Neuron (in vitro differentiated cells): Measurements from ENCODE around the gene MYH6.
"Not testable (repeated sequence)": the region's sequence is repeated elsewhere in the genome, so short reads cannot be mapped to it uniquely, and the experiment has no call there.

ENCODE experiments used
- H2AFZ ChIP-seq: one replicate; pipeline ENCODE4 v1.6.1; 2013; ENCODE audit warnings: low read depth, mild to moderate bottlenecking, inconsistent platforms, low read length, moderate library complexity
- H3K27me3 ChIP-seq: one replicate; pipeline ENCODE4 v1.6.1; 2013; ENCODE audit warnings: low read length; ENCODE audit not compliant: insufficient read depth
- H3K36me3 ChIP-seq: one replicate; pipeline ENCODE4 v1.6.1; 2013; ENCODE audit warnings: low read length; ENCODE audit not compliant: insufficient read depth
- H3K4me1 ChIP-seq: one replicate; pipeline ENCODE4 v1.6.1; 2013; ENCODE audit warnings: low read length; ENCODE audit not compliant: insufficient read depth
- H3K4me3 ChIP-seq: 2 replicates; pipeline ENCODE4 v1.5.1; 2013; ENCODE audit warnings: mild to moderate bottlenecking, low read length, moderate library complexity
- H3K9me3 ChIP-seq: one replicate; pipeline ENCODE4 v1.6.1; 2013; ENCODE audit warnings: low read length

Gene MYH6

DNA sequence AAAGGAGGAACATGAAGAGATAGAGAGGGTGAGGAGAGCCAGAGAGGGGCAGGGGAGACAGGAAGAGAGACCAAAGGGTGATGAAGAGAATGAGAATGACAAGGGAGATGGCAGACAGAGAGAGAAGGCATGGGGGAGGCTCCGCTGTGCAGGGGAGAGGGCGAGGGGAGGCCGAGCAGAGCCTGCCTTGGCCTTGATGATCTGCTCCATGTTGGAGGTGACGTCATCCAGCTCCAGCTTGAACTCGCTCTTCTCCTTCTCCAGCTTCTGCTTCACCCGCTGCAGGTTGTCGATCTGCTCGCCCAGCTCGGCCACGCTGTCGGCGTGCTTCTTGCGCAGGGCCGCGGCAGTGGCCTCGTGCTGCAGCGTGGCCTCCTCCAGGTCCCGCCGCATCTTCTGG is 18.2 kb downstream of the MYH6 start:
- not testable (repeated sequence) for H3K9me3 ChIP-seq, H3K4me1 ChIP-seq, H3K27me3 ChIP-seq, H3K36me3 ChIP-seq, H3K4me3 ChIP-seq, H2AFZ ChIP-seq

- no peak overlapping the region for H3K4me3 ChIP-seq
- H3K9me3 ChIP-seq: no peaks in the 10 kb centered on the region
- H3K4me1 ChIP-seq: no peaks in the 10 kb centered on the region
- H2AFZ ChIP-seq: no peak overlapping the region
- H3K36me3 ChIP-seq: no peaks in the 10 kb centered on the region
- peaks cover 9% of the 10 kb centered on the region for H3K27me3 ChIP-seq
Measured at GRCh38 chr14:23389396-23389795, 18.7 kb downstream of the MYH6 start.

GRCh38 chr14:23388996-23389395 is 19.1 kb downstream of the MYH6 start:
- H3K9me3 ChIP-seq: no peaks in the 10 kb centered on the region
- H3K36me3 ChIP-seq: no peaks in the 10 kb centered on the region
- H2AFZ ChIP-seq: no peak overlapping the region
- H3K4me3 ChIP-seq: no peak overlapping the region
- peaks cover 9% of the 10 kb centered on the region for H3K27me3 ChIP-seq
- no peaks in the 10 kb centered on the region for H3K4me1 ChIP-seq

GRCh38 chr14:23387916-23388882 is 19.9 kb downstream of the MYH6 start:
- Histone ChIP-seq H3K9me3 (no peaks in the 10 kb centered on the region), H3K36me3 (no peaks in the 10 kb centered on the region), H3K4me3 (no peak overlapping the region), H2AFZ (no peak overlapping the region), H3K4me1 (no peaks in the 10 kb centered on the region), H3K27me3 (peaks cover 9% of the 10 kb centered on the region)

- no peak overlapping the region for H2AFZ ChIP-seq
- no peak overlapping the region for H3K4me3 ChIP-seq
- H3K27me3 ChIP-seq: peaks cover 9% of the 10 kb centered on the region
- H3K9me3 ChIP-seq: no peaks in the 10 kb centered on the region
- H3K4me1 ChIP-seq: no peaks in the 10 kb centered on the region
- no peaks in the 10 kb centered on the region for H3K36me3 ChIP-seq
Measured at GRCh38 chr14:23386999-23387398, 21.1 kb downstream of the MYH6 start.

DNA sequence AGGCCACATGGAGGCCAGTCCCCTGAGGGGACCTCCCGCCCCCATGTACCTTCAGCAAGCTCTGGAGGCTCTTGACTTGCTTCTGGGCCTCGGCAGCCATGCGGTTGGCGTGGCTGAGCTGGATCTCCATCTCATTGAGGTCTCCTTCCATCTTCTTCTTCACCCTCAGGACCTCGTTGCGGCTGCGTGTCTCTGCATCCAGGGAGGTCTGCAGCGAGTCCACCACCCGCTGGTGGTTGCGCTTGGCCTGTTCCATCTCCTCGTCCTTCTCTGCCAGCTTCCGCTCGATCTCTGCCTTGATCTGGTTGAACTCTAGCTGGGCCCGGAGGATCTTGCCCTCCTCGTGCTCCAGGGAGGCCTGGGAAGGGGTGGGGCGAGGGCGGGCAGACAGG is 21.8 kb downstream of the MYH6 start:
- not testable (repeated sequence) for H3K27me3 ChIP-seq, H3K9me3 ChIP-seq, H3K4me3 ChIP-seq, H3K36me3 ChIP-seq, H3K4me1 ChIP-seq, H2AFZ ChIP-seq

DNA sequence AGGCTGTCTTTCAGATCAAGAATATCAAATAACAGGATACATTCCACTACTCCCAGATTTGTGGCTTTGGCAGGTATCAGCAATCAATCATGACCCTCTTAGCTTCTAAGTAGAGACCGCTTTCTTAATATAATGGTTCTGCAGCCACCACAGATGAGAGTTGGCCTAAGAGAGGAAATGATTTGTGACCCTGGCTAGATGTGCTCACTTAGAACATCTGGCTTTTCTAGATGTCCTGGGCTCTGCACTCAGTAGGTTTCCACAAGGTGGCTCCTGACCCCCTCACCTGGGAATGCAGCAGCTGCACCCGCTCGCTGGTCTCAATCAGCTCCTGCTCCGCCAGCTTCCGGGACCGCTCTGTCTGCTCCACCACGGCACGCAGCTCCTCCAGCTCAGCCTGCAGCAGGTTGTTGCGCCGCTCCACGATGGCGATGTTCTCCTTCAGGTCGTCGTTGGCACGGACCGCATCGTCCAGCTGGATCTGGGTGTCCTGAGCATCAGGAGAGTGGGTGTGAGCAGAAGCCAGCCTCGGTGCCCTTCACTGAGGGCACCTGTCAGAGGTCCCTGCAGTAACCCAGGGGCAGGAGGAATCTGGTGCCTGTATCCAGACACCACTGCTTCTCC is 22.3 kb downstream of the MYH6 start:
- H3K9me3 ChIP-seq: no peaks in the 10 kb centered on the region
- H3K27me3 ChIP-seq: peaks cover 10% of the 10 kb centered on the region
- no peak overlapping the region for H3K4me3 ChIP-seq
- no peak overlapping the region for H2AFZ ChIP-seq
- H3K4me1 ChIP-seq: no peaks in the 10 kb centered on the region
- no peaks in the 10 kb centered on the region for H3K36me3 ChIP-seq

DNA sequence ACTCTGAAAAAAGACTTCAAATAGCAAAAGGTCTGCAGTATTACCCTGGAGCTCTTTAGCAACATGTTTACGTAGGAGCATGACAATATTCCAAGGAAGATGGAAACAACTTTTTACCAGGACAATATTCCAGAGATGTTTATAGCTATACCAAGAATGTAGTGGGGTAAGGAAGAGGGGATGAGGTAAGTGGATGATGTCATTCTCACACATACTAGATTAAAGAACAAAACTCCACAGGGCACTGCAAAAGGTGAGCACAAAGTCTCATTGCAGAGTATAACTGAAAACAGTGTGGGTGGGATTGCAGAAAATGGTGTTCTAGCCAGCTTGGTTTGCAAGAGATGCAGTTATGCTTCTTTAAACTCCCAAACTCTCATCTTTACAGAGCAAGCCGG is 22.8 kb downstream of the MYH6 start:
- no peaks in the 10 kb centered on the region for H3K36me3 ChIP-seq
- H3K27me3 ChIP-seq: peaks cover 12% of the 10 kb centered on the region
- no peaks in the 10 kb centered on the region for H3K9me3 ChIP-seq
- no peak overlapping the region for H2AFZ ChIP-seq
- H3K4me1 ChIP-seq: no peaks in the 10 kb centered on the region
- no peak overlapping the region for H3K4me3 ChIP-seq

DNA sequence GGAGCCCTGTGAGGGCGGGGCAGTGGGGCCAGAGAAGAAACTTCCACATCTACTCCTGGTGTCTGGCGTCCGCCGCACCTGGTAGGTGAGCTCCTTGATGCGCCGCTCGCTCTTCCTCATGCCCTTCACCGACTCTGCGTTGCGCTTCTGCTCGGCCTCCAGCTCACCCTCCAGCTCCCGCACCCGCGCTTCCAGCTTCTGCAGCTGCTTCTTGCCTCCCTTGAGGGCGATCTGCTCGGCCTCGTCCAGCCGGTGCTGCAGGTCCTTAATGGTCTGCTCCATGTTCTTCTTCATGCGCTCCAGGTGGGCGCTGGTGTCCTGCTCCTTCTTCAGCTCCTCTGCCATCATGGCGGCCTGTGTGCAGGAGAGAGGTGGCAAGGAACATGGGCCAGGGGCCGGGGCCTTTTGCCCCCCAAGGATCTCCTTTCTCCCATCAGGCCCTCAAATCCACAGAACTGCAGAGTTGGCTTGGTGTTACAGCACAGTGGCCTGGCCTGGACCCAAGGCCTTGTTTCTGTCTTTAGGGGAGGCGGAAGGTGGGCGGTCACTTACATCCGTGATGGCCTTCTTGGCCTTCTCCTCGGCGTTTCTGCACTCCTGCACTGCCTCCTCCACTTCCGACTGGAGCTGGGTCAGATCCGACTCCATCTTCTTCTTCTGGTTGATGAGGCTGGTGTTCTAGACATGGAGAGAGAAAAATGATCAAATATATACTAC is 23.6 kb downstream of the MYH6 start:
- H3K36me3 ChIP-seq: no peaks in the 10 kb centered on the region
- no peaks in the 10 kb centered on the region for H3K9me3 ChIP-seq
- H2AFZ ChIP-seq: no peak overlapping the region
- H3K27me3 ChIP-seq: peaks cover 12% of the 10 kb centered on the region
- H3K4me3 ChIP-seq: no peak overlapping the region
- no peaks in the 10 kb centered on the region for H3K4me1 ChIP-seq

- H3K27me3 ChIP-seq: peaks cover 13% of the 10 kb centered on the region
- no peaks in the 10 kb centered on the region for H3K9me3 ChIP-seq
- H2AFZ ChIP-seq: no peak overlapping the region
- H3K36me3 ChIP-seq: no peaks in the 10 kb centered on the region
- no peaks in the 10 kb centered on the region for H3K4me1 ChIP-seq
- no peak overlapping the region for H3K4me3 ChIP-seq
Measured at GRCh38 chr14:23382731-23383440, 25.2 kb downstream of the MYH6 start.

GRCh38 chr14:23382276-23382675 is 25.8 kb downstream of the MYH6 start:
- Histone ChIP-seq H3K36me3 (no peaks in the 10 kb centered on the region), H3K9me3 (no peaks in the 10 kb centered on the region), H3K27me3 (peaks cover 19% of the 10 kb centered on the region), H3K4me3 (no peak overlapping the region), H3K4me1 (no peaks in the 10 kb centered on the region), H2AFZ (no peak overlapping the region)

- Histone ChIP-seq H3K4me3 (no peak overlapping the region), H3K9me3 (no peaks in the 10 kb centered on the region), H3K27me3 (peaks cover 23% of the 10 kb centered on the region), H3K4me1 (no peaks in the 10 kb centered on the region), H2AFZ (no peak overlapping the region), H3K36me3 (no peaks in the 10 kb centered on the region)
Measured at GRCh38 chr14:23381871-23382270, 26.2 kb downstream of the MYH6 start.

- Histone ChIP-seq H3K27me3 (peaks cover 29% of the 10 kb centered on the region), H3K9me3 (no peaks in the 10 kb centered on the region)
Measured at GRCh38 chr14:23380976-23381375, 27.1 kb downstream of the MYH6 start.

More at GRCh38 chr14:23380976-23381375, 27.1 kb downstream of the MYH6 start:
- H3K4me3 ChIP-seq: no peak overlapping the region
- H3K36me3 ChIP-seq: no peaks in the 10 kb centered on the region
- H3K4me1 ChIP-seq: no peaks in the 10 kb centered on the region
- H2AFZ ChIP-seq: no peak overlapping the region
